ENCODE data around the gene SMIM45.

DNA sequence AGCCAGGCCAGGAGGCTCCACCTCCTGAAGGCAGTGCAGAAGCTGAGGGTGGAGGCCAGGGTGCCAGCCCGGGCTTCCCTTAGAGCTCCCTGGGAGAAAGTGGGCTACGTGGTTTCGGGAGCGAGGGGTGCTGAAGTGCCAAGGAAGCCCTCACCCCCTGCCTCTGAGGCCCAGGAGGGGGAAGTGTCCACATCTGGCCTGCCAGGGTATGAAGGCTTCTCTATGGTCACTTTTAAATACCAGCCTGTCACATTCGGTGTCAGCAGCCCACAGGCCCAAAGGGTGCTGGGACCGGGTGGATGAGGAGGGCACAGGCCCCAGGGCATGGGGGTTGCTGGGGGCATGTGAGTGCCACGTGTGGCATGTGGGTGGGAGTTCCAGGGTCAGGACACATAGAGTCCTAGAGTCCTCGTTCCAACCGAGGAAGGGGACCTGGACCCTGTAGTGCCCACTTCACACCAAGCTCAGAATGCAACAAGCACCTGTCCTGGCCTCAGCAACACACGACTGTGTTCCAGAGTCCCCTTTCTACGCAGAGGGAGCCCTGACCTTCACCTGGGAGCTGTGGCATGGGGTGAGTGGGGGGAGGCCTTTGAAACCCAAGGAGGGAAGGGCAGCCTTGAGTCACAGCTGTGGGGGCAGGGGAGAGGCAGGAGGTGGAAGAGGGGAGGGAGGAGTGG lies 38.8 kb upstream of the SMIM45 start:
- TF ChIP-seq, protein P1, sequence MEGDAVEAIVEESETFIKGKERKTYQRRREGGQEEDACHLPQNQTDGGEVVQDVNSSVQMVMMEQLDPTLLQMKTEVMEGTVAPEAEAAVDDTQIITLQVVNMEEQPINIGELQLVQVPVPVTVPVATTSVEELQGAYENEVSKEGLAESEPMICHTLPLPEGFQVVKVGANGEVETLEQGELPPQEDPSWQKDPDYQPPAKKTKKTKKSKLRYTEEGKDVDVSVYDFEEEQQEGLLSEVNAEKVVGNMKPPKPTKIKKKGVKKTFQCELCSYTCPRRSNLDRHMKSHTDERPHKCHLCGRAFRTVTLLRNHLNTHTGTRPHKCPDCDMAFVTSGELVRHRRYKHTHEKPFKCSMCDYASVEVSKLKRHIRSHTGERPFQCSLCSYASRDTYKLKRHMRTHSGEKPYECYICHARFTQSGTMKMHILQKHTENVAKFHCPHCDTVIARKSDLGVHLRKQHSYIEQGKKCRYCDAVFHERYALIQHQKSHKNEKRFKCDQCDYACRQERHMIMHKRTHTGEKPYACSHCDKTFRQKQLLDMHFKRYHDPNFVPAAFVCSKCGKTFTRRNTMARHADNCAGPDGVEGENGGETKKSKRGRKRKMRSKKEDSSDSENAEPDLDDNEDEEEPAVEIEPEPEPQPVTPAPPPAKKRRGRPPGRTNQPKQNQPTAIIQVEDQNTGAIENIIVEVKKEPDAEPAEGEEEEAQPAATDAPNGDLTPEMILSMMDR (IDR thresholded peaks at IDR 0.05) = no peak
- no peak for TF ChIP-seq POLR2A (IDR thresholded peaks at IDR 0.05)
